Measurements from ENCODE around the gene PPP1R3F. TPM values are rescaled to one million over a fixed set of nuclear protein-coding genes. Genes with fewer than 3 reads are reported as not detected.

PPP1R3F gene
- total RNA-seq, 2 donors from 2014 or later = 24.2 to 29.6 TPM

- Histone ChIP-seq H3K4me3 (no peak overlapping the region), H3K27ac (no peak overlapping the region), H3K9me3 (no peaks in the 10 kb centered on the region), H3K36me3 (no peaks in the 10 kb centered on the region), H3K27me3 (no peaks in the 10 kb centered on the region), H3K4me1 (no peaks in the 10 kb centered on the region)
- DNase-seq (ENCODE audit: low spot score) = no peak
- TF ChIP-seq CTCF (IDR thresholded peaks at IDR 0.05) = no peak
These were observed 16.5 kb downstream of the PPP1R3F start for GRCh38 chrX:49286136-49286535.

DNA sequence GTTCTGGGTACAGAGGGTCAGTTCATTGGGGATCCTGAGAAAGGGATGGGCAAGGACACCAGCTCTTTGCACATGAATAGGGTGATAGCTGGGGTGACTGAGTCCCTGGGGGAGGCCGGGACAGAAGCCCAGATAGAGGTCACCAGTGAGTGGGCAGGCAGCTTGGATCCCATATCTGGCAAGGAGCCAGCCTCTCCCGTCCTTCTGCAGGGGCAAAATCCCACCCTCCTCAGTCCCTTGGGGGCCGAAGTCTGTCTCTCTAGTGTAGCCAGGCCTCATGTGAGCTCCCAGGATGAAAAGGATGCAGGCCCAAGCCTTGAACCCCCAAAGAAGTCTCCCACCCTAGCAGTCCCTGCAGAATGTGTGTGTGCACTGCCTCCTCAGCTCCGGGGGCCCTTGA, 17.0 kb downstream of the PPP1R3F start:
- Histone ChIP-seq H3K27me3 (no peaks in the 10 kb centered on the region), H3K27ac (no peak overlapping the region), H3K4me3 (no peak overlapping the region), H3K4me1 (no peaks in the 10 kb centered on the region), H3K9me3 (no peaks in the 10 kb centered on the region), H3K36me3 (no peaks in the 10 kb centered on the region)
- no peak for TF ChIP-seq CTCF (IDR thresholded peaks at IDR 0.05)
- no peak for DNase-seq (ENCODE audit: low spot score)

- Histone ChIP-seq H3K27me3 (no peaks in the 10 kb centered on the region), H3K27ac (no peak overlapping the region), H3K4me3 (no peak overlapping the region), H3K9me3 (no peaks in the 10 kb centered on the region), H3K36me3 (no peaks in the 10 kb centered on the region), H3K4me1 (peaks cover 0 to 7% of the 10 kb centered on the region in 2 donors)
- no peak for TF ChIP-seq CTCF (IDR thresholded peaks at IDR 0.05)
- DNase-seq (ENCODE audit: low spot score) = no peak
These were observed 18.1 kb downstream of the PPP1R3F start for GRCh38 chrX:49287665-49288064.

- TF ChIP-seq CTCF (IDR thresholded peaks at IDR 0.05) = no peak
- no peaks in the 10 kb centered on the region for H3K36me3 ChIP-seq
- no peak for DNase-seq (ENCODE audit: low spot score)
- no peaks in the 10 kb centered on the region for H3K9me3 ChIP-seq
- no peak overlapping the region for H3K4me3 ChIP-seq
- no peak overlapping the region for H3K27ac ChIP-seq
- no peaks in the 10 kb centered on the region for H3K27me3 ChIP-seq
- peaks cover 0 to 7% of the 10 kb centered on the region in 2 donors for H3K4me1 ChIP-seq
These were observed 20.6 kb downstream of the PPP1R3F start for GRCh38 chrX:49290215-49290614.

GRCh38 chrX:49291615-49292337, 22.2 kb downstream of the PPP1R3F start:
- H3K27me3 ChIP-seq = no peaks in the 10 kb centered on the region
- H3K27ac ChIP-seq = no peak overlapping the region
- peak; percentile 37 to 68 for TF ChIP-seq CTCF (IDR thresholded peaks at IDR 0.05)
- no peak for DNase-seq (ENCODE audit: low spot score)
- no peak overlapping the region for H3K4me3 ChIP-seq
- no peaks in the 10 kb centered on the region for H3K36me3 ChIP-seq
- H3K9me3 ChIP-seq = no peaks in the 10 kb centered on the region
- H3K4me1 ChIP-seq = peaks cover 0 to 7% of the 10 kb centered on the region in 2 donors
